GM12873 (cell line): Measurements from ENCODE around the gene FBXW12.

Source experiments
- TF ChIP-seq, protein P1 (sequence below): IDR thresholded peaks from 2 replicates; pipeline ENCODE4 v1.5.1; 2012; ENCODE audit warnings: low read depth, mild to moderate bottlenecking, moderate library complexity, low read length, control low read depth; ENCODE audit not compliant: insufficient read depth; ENCODE audit errors: missing control alignments

FBXW12 gene

DNA sequence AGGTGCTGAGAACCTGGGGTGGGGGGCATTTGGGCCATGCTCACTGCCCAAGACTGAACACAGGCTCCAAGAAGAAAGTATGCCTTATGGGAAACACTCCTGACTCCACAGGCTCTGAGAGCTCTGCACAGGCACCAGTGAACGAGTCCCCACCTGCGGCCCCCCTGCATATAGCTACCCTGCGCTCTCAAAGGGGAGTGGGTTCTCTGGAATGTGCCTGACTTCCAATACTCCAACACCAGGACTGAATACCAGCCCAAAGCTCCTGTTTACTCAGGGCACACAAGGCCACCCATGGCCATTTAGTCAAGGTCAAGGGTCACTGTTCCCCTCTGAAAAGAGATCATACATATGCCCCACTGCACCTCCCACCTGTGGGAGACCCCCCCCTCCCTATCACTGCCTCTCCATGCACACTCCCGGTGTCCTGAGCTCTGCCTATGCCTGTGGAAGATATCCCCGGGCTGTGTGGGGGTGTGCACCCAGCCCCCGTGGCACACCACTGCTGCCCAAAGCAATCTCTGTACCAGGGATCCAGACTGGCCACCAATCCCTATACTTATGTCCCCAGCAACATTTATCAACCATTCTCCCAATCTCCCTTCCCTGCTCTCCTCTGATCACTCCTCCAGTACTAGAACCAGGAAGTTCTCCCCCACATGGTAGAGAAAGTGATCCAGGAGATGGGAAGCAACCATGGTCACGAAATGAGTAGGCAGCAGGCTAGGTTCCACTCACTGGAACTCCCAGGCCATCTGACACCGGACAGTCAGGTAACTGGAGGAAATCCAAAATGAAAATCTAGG lies 59.4 kb downstream of the FBXW12 start:
- TF ChIP-seq, protein P1, sequence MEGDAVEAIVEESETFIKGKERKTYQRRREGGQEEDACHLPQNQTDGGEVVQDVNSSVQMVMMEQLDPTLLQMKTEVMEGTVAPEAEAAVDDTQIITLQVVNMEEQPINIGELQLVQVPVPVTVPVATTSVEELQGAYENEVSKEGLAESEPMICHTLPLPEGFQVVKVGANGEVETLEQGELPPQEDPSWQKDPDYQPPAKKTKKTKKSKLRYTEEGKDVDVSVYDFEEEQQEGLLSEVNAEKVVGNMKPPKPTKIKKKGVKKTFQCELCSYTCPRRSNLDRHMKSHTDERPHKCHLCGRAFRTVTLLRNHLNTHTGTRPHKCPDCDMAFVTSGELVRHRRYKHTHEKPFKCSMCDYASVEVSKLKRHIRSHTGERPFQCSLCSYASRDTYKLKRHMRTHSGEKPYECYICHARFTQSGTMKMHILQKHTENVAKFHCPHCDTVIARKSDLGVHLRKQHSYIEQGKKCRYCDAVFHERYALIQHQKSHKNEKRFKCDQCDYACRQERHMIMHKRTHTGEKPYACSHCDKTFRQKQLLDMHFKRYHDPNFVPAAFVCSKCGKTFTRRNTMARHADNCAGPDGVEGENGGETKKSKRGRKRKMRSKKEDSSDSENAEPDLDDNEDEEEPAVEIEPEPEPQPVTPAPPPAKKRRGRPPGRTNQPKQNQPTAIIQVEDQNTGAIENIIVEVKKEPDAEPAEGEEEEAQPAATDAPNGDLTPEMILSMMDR = no peak

DNA sequence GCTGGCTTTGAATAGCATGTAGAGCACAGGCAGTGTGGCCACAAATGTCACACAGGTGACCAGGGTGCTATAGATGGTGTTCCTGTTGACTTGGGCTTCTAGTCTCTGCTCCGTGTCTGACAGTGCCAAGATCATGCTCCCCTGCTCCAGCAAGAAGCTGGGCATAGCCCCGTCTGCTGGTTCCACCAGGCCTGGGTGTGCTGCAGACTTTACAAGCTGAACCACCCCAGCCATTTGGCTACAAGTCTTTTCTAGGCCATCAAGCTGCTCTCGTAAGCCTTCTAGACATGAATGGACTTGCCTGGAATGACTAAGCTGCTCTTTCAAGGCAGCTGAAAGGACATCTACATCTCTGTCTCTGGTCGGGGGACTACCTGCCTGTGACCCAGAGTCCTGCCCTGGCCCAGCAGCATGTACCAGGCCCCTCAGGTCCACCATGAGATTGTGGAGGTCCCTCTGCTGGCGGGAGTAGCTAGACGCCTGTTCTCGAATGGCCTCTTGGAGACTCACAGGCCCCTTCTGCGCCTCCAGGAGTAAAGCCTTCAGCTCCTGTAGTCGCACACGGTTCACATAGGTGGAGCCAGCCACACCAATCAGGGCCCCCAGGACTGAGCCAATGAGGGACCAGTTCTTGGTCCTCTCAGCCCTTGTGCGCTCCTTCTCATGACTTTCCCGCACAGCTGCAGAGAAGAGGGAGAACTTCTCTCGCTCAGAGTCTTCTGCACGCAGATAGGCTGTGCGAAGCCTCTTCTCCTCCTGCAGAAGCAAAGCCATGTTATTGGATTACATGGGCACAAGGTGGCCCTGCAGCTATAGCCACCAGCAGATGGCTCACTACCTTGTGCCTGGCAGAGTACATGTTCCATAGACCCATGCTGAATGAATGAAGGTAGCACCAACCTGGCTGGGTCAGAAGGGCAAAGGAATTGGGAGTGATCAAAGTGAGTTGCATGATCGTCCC lies 60.7 kb downstream of the FBXW12 start:
- TF ChIP-seq, protein P1 = peak; percentile 36

DNA sequence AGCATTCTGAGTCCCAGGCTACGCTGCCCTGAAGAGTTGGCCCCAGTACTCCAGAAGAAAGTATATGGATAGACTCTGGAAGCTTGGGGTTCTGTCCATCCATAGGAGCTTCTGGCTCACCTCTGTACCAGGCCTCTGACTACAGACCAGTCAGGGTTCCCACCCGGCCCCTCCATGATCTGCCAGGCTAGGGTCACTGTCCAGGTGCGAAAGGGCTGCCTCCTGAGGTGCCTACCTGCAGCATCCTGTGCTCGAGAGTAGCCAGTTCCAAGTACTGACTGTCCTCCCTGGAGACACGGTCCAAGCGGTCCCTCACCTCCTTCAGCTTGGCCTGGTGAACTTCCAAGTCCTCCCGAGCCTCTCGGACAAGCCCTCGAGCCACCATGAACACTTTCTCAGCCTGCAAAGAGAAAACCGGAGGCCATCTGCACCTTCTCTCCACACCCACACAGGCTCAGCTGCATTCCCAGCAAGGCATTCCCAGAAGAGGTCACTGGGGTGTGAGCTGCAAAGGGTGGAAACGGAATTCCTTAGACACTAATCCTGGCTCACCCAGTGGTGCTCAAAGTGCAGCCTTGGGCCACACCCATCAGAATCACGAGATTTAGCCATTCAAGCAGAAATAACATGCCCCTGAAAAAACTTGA lies 61.6 kb downstream of the FBXW12 start:
- TF ChIP-seq, protein P1 = no peak

DNA sequence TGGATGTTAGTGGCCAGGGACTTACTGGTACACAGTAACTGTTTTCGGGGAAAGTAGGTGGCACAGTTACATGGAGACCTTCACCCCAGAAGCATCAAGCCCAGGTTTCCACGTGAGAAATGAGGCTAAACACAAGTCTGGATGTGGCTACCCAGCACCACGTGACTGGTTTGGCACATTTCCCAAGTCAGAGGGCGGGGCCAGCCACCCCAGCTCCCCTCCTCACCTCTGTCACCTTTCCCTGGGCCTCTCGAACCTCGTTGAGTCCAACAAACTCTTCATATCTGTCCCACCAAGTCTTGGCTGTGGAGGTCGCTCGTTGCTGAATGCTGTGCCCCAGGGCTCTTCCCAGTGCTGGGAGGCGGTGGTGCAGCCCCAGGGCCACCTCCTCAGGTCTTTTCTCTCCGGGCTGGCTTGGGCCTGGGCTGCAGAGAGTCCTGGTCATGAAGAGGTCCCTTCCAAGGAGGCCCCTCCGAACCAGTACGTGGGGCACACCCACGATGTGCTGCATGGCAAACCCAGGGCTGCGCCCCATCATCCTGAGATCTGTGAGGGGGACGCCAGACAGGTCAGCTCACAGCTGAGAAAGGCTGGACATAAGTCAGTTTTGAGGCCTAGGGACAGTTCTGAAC lies 62.7 kb downstream of the FBXW12 start:
- TF ChIP-seq, protein P1 = no peak

DNA sequence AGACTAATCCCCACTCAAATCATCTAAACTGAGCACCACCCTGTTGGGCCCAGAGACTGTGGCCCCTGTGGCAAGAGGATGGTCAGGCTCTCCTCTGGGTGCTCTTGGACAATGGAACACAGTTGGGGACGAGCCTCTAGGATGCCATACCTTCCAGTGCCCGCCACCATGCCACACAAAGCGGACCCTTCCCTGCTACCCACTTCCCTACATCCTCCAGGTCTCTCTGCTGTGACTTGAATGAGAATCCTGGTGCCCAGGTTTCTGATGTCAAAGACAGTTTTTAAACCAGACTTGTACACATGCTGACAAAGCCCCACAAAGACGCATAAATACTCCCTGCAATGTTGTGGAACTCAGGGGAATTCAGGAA lies 63.2 kb downstream of the FBXW12 start:
- TF ChIP-seq, protein P1 = no peak

DNA sequence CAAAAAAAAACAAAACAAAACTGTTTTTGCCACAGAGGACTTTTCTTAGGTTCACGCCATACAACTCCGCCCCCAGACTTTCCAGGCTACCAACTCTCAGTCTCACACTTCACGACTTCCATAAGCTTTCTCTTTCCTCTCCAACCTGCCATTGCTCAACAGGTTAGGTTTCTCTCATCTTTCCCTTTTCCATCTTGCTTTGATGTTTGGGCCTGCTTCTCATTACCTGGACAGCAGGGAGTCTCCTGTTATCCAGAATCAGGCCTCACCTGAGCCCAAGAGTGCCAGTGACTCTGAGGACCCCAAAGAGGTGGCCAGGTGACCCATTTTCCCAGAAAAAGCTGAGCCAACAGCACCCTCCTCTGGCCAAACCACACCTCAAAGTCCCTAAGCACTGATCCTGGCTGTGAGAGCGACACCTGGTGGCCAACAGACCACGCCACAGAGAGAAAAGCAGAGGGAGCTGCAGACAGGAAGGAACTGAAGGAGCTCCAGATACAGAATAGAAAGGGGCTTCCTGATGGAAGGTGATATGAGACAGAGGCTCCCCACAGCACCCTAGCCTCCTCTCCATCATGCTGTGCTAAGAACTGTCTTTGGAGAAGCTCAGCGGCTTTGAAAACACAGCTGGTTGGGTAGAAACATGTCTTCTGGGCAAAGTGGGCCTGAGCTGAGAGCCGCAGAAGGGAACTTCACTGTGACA lies 63.9 kb downstream of the FBXW12 start:
- TF ChIP-seq, protein P1 = peak; percentile 99
